Occipital lobe (tissue), 2 donors: ENCODE measurements around the gene NXT1. TPM values are rescaled to one million over a fixed set of nuclear protein-coding genes. Genes with fewer than 3 reads are reported as not detected.
"Not testable (repeated sequence)": the region's sequence is repeated elsewhere in the genome, so short reads cannot be mapped to it uniquely, and the experiment has no call there.

Source experiments
- DNase-seq: peaks from one replicate; lab custom pipeline; 2025; lab: John Stamatoyannopoulos, UW
- total RNA-seq: library from RNA; depleted of rRNA; stranded (reverse); fragments of >200 nt; gene quantifications from one replicate; pipeline ENCODE4 v1.2.3, GENCODE V29; 2014

NXT1 gene
- 23.6 TPM for total RNA-seq

DNA sequence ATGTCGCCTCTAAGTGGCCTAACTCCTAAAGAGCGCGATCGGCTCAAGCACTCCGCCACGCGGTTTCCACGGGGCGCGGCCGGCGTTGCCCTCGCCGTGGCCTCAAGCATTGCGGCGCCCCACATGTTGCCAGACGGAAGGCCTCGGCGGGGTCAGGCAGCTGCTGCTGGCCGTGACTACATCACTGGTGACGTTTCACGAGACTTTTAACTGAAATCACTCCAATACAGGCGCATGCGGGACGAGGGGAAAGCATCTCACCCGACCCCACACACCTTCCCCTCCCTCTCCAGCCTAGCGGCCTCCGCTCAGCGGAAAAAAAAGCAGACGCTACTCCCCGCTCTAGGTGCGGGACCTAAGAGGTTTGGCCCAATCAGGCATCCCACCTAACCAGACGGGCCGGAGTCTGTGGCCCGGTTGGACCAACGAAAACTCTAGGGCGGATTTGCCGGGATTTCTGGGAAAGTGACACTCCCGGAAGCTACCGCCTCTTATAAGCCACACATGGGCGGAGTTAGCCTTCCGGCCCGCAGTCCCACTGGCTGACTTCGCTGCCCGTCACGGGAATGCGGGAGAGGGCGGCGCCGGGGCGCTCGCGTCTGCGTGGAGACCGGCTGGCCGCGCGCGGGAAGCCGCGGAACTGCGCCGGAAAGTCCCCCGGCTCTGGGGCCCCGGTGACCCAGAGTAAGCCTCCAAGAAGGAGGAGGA lies at the start of gene NXT1:
Gene NXT1, plus strand, starts transcription at position 596 of the 708 bp plus-strand sequence. CDS start 3,251 bp downstream, outside the sequence.
- DNase-seq = peak; percentile 96

DNA sequence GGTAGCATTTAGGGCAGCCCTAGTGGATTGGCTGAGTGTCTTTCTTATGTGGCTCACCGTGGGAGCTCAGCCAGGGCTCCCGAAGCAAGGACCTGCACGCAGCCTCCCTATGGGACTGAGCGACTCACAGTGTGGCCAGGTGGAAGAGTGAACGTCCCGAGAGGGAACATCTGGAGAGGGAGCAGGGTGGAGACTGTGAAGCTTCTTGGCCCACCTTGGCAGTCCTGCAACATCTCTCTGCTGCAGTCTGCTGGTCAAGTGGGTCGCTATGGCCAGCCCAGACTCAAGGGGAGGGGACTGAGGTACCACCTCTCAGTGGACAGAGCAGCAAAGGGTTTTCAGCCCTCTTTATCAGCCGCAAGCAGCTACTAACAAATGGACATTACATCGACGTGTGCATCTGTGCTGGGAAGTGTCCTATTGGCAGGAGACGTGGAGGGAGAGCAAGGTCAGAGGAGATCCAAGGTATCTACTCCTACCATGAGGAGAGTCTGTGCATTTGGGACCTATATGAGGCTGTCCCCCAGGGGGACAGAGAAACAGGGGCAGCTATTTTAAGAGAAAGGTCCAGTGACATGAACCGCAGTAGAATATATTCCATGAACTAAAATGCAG lies 49.0 kb upstream of the NXT1 start:
- DNase-seq = no peak

DNA sequence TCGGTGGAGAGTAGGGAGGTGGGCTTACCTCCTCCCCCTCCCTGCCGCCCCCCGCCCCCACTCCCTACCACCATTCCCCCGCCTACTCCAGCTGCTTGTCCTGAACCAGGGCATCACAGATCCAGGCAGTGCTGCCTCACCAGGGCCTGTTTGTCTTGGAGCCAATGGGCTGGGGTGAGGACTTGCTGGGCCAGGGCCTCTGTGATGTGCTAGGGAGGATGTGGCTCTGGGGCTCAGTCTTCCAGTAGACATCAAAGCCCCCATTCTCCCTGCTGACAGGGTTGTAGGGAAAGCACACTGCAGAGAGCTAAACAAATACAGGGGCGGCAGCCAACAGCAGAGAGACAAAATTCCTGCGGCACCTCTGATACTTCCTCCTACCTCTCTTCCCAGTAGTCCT lies 48.2 kb upstream of the NXT1 start:
- DNase-seq = no peak

DNA sequence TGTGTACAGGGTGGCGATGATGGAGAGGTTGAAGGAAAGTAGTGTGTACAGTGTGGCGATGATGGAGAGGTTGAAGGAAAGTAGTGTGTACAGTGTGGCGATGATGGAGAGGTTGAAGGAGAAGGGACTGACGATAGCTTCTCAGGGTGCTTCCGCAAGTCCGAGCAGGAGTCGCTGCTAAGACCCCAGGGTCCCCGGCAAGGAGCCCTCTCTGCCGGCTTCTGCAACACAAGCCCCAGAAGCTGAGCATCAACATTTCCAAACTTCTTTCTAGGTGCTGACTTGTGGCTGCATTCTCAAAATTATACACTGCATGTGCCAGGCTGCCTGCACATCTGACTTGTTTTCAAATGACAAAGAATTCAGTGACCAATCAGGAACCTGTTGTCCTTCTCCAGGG lies 47.8 kb upstream of the NXT1 start:
- no peak for DNase-seq

DNA sequence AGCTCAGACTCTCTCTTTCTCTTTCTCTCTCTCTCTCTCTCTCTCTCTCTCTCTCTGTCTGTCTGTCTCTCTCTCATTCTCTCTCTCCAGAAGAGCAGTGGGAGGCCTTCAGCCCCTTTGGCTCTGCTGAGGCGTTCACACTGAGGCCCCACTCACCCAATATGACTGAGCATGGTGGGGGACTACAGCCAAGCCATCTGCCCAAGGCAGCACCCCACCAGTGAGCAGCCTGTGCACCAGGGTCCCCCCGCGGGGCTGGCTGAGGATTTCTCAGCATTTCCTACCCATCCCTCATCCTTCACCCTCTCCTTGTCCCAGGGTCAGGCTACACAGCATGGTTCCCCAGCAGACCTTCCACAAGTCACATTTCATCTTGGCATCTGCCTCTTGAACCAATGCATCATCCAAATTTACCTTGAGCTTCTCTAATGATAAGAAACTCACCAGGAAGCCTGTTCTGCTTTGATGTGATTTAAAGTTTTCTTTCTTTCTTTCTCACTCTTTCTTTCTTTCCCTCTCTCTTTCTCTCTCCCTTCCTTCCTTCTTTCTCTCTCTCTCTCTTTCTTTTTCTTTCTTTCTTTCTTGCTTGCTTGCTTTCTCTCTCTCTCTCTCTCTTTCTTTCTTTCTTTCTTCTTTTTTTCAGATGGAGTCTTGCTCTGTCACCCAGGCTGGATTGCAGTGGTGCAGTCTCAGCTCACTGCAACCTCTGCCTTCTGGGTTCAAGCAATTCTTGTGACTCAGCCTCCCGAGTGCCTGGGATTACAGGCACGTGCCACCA lies 47.1 kb upstream of the NXT1 start:
- DNase-seq = no peak

DNA sequence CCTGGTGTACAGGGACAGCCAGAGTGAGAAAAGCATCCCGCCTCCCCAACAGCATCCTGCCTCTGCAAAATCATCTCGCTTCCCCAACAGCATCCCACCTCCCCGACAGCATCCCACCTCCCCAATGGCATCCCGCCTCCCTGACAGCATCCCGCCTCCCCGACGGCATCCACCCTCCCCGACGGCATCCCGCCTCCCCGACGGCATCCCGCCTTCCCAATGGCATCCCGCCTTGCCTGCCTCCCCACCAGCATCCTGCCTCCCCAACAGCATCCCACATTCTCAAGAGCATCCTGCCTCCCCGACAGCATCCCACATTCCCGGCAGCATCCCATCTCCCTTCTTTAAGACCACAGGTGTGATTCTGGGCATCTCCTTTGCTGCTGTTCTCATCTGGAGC lies 46.0 kb upstream of the NXT1 start:
- DNase-seq = no peak

DNA sequence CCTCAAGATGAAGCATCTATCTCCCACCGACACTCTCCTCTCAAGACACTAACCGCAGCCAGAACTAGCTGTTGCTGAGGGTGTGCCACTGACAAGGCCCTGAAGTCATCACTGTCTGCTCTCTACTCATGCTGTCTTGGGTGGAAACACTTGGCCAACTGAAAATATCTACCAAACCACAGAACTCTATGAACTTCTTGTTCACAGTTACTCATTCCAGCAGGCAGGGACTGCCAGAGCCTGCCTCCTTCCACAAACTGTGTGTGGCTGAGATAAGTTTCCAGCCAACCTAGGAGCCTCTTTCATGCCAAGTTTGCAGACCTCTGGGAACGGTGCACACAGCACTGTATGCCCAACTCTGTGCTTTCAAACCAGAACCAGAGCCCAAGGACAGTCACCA lies 45.5 kb upstream of the NXT1 start:
- DNase-seq = no peak

DNA sequence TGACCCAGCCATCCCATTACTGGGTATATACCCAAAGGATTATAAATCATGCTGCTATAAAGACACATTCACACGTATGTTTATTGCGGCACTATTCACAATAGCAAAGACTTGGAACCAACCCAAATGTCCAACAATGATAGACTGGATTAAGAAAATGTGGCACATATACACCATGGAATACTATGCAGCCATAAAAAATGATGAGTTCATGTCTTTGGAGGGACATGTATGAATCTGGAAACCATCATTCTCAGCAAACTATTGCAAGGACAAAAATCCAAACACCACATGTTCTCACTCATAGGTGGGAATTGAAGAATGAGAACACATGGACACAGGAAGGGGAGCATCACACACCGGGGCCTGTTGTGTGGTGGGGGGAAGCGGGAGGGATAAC lies 43.2 kb upstream of the NXT1 start:
- DNase-seq = not testable (repeated sequence)

DNA sequence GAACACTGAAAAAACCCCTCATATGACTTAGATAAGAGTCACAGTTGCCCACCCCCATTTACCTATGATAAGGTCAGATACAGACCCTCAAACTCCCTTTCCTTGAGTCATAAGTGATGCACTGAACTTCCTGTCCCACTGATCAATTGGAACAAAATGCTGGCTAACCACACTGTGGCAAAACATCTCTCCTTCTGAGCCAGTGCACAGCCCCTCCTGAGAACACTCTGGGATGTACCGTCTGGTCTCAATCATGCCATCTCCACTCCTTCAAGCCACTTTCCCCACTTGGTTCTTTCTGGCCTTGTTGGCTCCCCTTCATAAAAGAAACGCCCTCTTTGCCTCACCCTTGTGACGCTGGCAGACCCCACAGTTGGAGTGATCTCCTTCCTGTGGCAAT lies 42.6 kb upstream of the NXT1 start:
- DNase-seq = no peak

DNA sequence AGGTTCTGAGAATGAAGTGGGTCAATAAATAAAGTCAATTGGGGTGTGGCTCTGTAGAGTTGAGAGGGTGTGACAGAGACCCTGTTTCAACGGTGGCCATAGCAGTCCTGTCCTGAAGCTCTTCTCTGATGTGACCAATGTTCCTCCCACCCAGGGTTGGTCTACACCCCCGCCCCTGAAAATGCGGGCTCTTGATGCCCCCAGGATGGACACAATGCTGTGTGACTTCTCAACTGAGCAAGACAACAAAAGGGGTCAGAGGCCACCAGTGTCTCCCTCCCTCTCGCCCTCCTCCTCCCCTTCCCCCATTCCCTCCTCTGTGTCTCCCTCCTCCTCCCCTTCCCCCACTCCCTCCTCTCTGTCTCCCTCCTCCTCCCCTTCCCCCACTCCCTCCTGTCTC lies 41.7 kb upstream of the NXT1 start:
- DNase-seq = no peak

DNA sequence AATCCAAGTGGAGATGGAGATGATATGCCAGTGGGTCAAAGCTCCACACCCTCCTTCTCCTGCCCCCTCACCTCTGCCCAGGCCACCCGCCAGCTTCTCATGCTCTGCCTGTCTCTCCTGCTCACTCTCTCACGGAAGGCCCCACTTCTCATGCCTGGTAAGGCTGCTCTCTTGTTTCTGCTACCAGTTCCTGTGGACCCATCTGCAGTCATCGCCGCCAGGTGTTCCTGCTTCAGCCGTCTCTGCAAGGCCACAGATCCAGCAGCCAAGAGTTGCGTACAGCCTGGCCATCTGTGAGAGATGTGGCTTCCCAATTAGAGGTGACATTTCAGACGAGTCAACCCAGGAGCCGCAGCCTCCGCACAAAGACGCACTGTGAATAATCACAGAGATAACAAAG lies 40.8 kb upstream of the NXT1 start:
- no peak for DNase-seq

DNA sequence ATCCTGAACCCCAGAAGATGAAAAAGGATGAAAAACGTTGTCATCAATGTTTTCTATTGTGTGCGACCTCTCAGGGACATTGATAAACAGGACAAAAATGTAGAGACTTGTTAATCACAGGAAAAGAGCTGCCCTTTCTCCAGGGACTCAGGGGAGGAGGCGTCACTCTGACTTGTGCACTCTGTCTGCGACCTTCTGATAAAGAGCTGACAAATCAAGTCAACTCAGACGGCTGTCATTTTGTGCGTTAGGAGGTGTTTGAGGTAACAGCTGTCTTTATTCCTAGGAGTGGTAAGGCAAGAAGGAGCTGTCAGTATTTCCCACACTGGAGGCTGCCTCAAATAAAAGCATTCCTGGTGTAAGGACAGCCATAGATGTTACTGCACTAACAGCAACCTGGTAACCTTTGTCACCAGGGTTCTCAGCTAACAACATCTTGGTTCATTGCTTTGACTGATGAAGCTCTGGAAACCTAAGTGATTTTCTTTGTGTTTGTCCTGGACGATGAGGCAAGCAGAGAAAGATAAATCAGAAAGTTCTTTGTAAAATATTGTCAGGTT lies 38.6 kb upstream of the NXT1 start:
- DNase-seq = no peak

DNA sequence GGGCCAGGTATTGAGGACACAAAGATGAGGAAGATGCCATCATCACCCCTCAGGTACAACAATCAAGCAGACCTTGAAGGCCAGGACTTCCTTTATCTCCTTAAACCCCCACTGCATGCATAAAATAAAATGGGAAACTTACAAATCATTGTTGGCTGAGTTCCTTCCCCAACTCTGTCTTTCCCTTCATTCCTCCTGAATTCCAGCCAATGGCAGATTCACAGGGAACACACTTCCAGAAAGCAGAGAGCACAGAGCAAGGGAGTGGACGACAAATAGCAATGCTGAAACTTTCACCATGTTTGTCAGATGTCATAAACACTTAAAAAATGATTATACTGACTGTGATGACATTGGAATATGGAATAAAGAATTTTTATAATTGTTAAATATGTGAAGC lies 37.3 kb upstream of the NXT1 start:
- DNase-seq = no peak

DNA sequence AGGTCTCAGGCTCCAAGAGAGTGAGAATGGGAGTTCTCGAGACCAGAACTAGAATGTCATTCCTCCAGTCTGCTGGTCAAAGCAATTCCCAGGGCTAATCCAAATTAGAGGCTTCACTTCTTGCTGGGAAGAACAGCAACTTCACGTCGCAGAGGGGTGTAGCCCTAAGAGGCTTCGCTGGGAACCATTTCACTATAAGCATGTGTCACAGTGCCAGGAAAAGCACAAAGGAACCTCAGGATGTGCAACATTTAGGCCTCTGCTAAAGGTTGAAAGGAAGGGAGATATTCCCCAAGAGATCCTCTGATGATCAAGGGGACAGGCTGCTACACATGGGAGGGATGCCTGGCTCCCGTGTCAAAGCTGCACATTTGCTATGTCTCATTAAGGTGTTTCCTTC lies 35.9 kb upstream of the NXT1 start:
- DNase-seq = no peak

DNA sequence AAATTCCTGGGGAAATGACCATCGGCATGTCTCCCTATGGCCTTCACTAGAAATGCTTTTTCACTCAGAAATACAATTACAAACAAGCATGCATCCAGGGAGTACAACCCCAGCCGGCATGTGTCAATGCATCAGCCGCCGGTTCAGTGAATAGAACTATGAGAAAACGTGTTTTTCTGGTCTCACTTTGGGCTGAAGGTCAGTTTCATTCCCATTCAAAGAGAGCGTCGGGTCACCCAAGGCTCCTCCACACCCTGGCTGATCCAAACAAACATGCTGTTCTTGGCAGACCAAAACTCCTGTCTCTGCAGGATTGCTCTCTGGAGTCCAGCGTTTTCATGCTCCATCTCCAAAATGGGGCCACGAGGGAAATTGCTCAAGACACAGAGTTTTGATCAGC lies 35.5 kb upstream of the NXT1 start:
- DNase-seq = no peak

DNA sequence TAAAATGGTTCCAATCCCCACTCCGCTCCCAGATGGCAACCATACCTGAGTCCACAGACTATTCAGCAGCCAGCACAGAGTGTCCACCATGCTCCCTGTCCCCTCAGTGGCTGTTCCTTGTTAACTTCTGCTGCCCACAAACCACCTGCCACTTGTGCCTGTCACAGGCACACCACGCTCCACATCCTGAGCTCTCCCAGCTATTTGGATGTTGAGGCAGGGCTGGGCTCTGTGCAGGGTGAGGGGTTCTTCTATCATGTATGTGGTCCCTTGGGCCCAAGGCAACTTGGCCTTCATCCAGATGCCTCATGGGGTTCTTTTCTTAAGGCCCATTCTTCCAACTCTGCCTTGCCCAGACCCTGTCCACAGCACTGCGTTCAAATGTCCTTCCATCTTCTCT lies 34.0 kb upstream of the NXT1 start:
- no peak for DNase-seq

DNA sequence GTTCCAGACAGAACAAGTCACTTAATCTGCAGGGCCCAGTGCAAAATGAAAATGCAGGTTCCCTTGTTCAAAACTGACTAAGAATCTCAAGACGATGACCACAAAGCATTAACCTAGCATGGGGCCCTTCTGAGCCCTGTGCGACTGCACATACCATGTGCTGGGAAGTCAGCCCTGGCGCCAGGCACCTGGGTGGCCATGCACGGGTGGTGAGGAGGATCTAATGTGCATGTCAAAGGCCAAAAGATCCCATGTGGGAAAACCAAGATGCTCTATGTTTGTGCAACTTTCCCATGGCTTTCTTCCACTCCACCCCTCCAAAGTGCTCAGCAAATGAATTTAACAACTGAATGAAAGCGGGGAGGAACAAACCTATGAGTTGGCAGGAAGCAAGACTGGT lies 33.5 kb upstream of the NXT1 start:
- no peak for DNase-seq

DNA sequence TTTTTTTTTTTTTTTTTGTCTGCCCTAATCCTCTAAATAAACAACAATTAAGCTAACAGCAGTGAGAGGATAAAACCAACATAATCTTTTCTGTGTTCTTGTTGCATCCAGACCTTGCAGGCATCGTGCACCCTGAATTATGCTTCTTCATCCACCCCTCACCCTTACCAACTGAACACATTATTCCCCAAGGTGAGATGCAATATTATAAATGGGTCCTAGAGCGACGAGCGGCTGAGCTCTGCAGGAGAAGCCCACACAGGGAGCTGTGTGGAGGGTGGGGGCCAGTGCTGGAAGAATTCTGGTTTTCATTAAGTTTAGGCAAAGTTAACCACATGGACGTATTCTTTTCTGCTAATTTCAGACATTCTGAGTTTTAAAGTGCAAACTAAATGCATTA lies 32.2 kb upstream of the NXT1 start:
- no peak for DNase-seq

DNA sequence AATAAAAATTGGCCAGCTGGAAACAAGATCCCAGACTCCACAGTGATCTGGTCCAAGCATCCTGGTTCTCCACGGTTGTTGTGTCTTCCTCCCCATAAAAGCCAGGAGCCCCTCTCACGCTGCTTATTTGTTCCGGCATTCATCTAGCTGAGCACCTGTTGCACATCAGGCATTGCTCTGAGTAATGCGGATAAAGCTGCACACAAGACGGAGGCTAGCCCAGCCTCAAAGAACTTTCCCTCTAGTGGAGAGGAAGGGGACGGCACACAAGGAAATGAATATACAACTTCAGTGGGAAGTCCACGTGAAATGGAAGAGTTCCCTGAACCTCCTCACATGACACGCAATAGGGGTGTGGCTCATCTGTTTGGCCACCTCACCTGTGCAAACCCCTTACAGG lies 30.3 kb upstream of the NXT1 start:
- no peak for DNase-seq

DNA sequence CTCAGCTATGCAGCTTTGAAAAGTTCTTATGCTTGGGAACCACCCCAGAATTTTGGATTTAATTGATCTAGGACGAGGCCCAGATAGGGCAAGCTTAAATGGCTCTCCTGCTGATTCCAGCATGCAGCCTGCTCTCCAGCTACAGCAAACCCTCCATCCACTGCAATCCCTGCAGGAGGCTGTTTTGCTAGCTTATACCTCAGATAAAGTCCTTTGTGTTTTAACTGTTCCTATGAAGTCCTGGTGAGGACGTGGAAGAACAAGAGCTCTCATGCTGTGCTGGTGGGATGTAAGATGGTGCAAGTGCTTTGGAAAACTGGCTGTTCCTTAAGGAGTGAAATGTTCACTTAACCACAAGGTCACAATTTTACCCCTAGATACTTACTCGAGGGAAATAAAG lies 25.5 kb upstream of the NXT1 start:
- no peak for DNase-seq

DNA sequence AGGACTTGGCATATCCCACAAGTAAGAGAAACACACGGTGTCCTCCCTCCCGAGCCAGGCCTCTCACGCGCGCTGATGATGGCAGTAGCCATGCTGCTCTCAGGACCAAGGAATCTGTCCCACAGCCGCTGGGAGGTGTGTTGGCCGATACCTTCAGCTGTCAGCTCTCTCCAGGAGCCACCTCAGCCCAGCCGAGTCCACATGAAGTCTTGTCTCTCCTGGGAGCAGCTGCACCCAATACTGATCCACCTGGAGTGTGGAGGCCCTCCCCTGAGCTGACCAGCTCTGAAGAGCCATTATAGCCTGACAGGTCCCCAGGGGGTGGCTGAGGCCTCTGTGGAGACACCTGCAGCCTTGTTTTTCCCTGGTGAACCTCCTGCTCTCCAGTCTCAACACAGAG lies 23.8 kb upstream of the NXT1 start:
- DNase-seq = no peak

DNA sequence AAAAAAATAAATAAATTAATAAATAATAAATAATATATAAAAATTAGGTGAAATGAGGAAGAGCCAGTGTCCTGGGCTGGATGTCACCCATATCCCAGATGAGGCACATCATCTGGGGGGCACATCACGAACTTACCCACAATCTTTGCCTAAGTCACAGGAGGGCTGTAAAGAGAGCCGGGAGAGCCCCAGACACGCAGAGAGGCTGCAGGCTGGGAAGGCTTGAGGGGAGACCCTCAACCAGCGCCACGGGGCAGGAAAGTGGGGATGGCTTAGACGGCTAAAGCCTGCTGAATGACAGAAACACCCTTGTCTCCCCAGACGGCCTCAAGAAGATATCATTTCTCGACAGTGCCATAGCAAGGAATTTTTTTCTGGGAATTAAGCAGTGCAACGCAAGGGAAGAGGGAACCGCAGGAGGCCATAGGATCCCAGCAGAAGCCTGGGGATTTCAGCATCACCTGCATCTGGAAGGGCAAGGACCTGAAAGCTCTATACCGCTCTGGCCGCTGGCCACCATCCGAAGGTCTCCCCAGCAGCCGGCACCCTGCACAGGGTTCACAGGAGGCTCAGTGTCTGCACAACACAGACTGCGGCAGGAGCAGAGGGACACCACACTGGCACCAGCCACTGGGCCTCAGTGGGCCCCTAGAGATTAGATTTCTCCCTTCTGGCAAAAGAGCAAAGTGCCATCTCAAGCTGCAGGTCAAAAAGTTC lies 22.8 kb upstream of the NXT1 start:
- DNase-seq = no peak
